RKO (cell line): Measurements from ENCODE around the gene HS1BP3.

Experiments
- DNase-seq: peaks from one replicate; pipeline ENCODE4 v3.0.0-alpha.2; 2016; ENCODE audit warnings: low spot score

The HS1BP3 gene

DNA sequence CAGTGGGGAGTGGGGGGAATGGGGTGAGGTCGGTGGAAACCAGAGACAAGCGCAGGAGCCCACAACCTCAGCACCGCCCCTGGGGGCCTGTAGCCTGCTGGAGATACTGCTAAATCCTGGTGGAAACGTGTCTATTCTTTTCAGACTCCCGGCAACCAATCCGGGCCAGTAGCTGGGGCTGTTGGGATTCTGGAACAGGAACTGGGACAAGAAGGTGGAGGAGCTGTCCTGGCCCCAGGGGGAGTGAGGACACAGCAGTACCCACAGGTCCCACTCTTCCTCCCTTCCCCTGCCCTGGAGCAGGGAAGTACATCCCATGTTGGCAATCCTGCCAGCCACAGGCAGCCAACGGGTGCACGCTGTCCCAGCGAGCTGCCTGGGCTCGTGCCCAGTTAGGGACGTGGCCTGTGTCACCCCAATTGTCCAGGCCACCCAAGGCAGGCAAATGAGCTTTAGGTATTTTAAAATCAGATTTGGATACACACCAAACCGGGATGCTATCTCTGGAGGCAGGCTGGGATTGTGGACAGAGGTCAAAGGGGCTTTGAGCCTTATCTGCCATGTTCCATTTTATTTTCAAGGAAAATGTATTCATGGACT is 51.8 kb downstream of the HS1BP3 start:
- no peak for DNase-seq

DNA sequence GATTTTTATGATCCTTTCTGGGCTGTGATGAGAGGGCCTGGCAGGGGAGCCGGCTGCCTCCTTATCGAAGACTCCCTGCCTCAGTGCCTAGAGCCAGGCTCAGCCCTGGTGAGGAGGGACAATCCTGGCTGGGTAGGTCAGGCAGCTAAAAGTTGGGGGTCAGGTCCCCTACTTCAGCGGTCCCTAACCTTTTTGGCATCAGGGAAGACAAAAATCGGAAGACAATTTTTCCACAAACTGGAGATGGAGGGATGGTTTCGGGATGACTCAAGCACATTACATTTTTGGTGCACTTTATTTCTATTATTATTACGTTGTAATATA is 53.1 kb downstream of the HS1BP3 start:
- DNase-seq = no peak

DNA sequence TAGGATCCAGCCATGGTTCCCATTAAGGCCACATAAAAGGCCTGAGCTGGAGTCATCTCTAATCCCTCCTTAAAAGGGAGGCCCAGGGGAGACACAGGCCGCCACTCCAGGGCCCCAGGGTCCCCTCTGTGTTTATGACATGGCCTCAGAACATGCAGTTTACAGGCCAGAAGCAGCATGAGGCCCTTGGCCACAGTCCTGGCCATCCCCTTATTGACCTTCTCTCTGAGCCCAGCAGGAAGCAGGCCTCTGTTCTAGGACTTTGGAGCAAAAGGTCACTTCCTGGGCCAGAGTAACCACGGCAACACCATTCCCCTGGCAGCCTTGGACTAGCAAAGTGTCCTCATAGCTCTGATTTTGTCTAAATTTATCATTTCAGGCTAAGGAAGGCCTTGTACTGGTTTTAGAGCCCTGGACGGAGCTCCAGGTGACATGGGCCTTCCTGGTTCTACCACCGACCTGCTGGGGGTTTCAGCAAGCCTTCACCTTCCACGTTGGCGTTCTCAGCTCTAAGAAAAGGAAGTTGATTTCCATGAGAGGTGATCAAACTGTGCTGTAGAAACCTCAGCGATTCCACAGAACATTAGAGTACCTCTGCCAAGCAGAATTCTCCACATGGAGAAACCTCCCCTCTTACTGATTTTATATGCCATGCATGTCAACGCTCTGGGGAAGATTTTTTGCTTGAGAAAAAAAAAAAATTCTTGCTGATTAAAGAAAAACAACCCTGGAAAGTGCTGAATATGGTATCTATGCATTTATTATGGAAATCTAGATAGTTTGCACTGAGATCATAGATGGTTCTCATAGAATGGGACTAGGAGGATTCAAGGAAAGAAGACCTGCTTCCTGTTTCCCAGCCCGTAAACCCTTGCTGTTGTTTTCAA is 53.7 kb downstream of the HS1BP3 start:
- no peak for DNase-seq

DNA sequence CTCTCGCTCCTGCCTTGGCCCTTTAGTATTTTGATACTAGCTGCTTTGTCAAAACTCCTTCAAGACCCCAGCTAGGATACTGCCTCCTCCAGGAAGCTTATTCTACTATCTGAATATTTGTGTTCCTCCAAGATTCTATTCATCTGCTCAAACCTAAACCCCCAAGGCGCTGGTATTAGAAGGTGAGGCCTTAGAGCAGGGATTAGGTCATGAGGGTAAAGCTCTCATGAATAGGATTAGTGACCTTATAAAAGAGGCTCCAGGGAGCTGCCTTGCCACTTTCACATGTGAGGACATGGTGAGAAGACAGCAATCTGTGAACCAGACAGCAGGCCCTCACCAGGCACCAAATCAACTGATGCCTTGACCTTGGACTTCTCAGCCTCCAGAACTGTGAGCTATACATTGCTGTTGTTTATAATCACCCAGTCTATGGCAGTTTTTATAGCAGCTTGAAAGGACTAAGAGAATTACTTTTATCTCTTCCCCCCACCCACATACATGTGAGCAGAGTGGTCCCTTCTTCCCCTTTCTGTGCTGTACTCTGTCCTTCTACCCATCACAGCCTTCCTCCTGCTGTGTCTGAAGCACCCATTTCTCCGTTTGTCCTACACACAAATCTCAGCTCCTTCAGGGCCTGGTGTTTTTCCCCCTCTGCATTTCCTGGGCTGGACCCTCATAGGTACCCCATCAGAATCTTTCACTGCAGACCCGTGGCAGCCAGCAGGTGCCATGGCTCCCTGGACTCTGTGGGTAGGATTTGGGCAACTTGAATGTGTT is 54.5 kb downstream of the HS1BP3 start:
- DNase-seq = no peak

DNA sequence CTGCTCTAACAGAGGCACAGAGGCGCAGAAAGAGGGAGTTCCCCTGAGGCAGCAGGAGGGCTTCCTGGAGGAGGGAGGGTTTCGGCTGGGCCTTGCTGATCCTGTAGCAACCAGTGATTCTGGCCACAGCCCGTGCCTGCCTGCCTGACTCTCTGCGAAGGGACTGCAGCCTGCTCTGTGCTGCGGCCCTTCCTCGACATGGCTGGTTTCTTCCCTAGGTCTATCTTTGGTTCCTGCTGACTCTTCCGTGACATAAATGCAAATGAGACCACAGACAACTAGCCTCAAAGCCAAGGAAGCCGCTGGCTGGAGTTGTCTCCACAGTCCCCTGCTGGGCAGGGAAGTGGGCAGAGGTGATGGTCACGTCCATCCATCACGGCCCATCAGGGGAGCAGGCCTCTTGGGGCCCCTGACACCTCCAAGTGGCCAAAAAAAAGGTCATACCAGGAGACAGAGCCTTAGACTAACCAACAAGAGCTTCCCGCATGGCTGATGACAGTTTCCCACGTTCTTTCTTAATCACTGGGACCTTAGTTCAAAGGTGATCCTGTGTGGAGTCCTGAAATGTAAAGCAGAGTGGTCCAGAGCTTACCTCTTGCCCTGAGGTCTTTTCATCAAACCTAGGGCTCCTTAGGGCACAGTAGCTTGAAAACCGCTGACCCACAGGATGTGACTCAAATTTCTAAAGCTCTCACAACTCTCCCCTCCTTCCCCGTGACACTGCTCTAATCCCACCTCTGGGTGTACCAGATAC is 55.3 kb downstream of the HS1BP3 start:
- no peak for DNase-seq

DNA sequence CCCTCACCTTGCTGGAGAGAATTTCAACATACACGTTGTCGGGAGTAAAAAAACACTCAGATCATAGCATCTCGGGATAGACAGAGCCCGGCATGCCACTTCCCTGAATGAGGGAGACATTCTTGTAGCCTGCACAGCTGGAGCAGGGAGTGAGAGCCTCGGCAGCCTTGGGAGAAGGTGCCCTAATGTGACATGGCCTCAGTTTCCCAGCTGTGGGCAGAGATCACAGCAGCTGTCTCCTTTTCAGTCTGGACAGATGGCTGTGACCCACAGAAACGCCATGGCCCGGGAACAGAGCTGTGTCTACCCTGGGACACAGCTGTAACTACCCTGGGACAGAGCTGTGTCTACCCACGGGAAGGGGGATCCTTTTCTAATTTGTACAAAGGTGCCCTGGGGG is 55.9 kb downstream of the HS1BP3 start:
- DNase-seq = no peak

DNA sequence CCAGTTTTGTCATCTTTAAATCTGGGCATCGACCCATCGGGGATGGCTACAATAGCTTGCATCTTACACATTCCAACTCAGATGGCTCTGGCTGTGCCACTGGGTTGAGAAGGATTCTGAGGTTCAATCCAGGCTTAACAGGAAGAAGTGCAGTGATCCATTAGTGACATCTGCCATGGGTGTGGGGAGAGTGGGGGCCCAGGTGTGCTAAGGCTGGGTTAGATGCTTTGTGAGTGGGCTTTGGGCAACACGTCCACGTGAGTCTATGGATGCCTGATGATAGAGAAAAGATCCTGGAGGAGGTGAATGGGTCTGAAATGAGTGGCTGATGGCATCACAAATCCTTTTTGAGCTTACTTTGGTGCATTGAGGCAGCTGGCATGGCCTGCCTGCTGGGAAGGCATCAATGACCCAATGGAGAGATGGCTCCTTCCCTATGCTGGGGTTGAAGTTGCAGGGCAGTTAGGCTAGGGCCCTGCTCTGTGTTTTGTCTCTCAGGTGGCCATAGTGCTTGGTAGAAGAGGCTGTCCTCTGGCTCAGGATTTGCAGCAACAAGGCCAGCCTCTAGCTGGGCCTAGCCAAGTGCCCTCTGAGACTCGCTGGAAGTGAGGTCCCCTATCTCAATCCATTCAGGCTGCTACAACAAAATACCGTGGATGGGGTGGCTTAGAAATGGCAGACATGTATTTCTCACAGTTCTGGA is 56.7 kb downstream of the HS1BP3 start:
- no peak for DNase-seq

DNA sequence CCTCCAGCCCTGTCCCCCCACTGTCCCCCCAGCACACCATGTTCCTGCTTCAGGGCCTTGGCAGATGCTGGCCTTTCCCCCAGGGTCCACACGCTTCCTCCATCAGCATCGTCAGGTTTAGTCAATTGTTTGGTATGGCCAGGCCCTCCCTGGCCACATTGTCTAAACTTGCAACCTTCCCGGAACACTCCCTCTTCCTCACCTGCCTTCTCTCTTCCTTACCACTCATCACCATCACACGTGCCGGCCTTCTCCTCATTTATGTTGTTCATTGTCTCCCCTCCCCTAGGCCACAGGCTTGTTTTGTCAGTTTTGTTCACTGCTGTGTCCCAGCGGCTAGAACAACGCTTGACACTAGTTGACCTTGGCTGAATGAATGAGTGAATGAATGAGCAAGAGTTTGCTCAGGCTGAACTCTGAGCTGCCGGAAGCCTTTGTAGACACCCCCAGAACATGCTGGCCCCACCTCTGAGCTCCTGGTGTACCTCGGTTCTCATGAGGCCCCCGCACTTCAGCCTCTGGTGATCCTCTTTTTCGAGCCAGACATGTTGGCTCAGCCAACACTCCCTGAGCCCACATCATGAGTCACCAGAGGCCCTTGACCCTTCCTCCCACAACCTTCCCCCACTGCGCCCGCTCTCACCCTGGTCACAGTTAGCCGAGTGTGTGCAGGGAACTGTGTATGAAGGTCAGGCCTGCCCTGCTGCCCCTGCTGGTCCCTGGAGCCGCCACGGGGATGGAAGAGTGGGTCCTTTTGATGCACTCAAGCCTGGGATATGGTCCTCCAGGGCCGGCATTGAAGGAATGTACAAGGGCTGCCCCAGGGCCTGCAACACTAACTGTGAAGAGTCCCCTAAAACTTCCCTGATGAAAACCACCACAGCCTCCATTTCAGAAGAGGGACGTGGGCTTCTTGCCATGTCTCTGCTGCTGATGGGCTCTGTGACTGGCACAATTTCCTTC is 57.5 kb downstream of the HS1BP3 start:
- DNase-seq = no peak

DNA sequence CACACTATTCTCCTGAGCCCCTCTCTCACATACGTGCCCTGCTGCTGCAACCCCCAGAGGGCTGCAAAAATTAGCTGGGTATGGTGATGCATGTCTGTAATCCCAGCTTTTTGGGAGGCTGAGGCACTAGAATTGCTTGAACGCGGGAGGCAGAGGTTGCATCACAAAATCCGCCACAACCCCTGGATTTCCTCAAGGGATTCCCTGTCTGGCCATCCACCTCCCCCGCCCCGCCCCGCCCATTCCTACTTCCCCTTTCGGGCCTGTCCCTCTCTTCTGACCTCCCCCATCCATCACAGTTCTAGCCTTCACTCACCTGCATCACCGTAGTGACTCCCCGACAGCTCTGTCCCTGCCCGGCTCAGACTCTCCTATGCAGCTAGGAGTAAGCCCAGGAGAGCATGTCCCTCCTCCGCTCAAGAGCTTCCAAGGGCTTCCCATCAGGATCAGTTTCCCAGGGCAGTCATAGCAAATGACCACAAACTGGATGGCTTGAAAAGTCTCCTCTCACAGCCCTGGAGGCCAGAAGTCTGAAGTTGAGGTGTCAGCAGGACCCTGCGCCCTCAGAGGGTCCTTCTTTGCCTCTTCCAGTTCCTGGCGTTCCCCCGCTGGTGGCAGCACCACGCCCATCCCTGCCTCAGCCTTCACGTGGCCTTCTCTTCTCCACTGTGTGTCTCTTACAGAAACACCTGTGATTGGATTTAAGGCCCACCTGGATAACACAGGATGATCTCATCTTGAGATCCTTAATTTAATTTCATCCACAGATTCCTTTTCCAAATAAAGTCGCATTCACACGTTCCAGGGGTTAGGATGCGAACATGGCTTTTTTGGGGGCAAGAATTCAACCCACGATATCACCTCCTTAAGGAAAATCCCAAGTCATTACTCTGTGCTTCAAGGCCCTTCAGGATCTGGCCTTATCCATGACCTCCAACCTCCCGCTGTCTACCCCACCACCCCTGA is 58.5 kb downstream of the HS1BP3 start:
- no peak for DNase-seq

DNA sequence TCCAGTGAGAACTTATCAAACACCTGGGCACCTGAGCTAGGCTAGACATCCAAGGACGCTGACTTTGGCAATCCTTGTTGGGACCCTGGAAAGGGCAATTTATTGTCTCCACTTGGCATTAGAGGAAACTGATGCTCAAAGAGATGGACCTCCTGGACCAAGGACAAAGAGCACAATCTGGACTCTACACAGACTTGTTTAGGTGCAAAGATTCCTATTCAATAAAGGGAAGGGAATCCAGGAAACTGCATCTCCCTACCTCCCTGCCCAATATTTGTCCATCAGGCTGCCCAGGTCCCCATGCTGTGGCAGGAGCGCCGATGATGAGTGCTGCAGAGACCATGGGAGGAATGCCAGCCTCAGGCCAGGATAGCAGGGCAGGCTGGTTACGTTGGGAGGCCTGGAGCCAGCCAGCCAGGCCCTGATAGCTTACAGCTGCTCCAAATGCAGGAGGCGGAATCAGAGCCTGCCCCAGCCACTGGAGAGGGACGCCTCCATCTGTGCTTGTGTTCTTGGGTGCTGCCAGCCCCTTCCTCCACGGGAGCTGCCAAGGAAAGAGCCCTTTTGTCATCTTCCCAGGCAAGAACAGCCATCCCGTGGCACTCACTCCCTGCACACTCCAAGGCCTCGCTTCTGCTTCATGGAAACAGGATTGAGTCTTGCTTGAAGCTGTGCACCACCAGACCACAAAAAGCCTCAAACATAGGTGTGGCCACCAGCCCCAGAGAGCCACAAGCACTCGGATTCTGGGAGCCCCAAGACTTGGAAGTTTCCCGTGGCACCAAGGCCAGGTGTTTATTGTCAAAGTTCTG is 60.0 kb downstream of the HS1BP3 start:
- DNase-seq = no peak

DNA sequence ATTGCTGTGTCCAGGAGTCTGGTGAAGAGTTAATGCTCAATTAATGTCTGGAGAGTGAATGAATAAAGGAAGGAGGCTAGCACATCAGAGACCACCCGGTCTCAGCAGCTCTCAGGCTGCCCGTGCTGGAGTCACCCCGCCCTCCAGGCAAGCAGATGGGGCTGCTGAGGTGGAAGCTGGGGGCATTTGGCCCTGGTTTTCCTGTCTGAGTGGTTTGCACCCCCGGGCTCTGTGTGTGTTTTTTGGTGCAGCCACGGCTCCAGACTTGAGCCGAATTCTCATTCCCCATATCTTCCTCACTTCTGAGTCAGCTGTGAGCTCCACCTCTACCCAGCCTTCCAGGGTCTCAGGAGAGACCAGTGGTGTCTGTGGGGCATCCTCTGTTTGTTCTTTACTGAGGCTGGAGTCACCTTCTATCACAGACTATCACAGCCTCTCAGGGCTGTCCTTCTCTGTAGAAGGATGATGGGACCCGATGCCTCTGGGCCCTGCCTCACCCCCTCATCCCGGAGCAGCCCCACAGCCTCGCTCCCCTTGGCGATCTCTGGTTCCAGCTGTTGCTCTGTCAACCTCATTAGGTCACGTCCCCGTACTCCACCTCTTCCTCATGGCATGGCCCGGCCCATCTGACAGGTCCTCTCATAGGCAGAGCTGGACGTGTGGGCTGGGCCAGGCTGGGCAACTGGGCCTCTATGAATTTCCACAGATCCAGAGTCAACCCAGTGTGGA is 60.8 kb downstream of the HS1BP3 start:
- no peak for DNase-seq

DNA sequence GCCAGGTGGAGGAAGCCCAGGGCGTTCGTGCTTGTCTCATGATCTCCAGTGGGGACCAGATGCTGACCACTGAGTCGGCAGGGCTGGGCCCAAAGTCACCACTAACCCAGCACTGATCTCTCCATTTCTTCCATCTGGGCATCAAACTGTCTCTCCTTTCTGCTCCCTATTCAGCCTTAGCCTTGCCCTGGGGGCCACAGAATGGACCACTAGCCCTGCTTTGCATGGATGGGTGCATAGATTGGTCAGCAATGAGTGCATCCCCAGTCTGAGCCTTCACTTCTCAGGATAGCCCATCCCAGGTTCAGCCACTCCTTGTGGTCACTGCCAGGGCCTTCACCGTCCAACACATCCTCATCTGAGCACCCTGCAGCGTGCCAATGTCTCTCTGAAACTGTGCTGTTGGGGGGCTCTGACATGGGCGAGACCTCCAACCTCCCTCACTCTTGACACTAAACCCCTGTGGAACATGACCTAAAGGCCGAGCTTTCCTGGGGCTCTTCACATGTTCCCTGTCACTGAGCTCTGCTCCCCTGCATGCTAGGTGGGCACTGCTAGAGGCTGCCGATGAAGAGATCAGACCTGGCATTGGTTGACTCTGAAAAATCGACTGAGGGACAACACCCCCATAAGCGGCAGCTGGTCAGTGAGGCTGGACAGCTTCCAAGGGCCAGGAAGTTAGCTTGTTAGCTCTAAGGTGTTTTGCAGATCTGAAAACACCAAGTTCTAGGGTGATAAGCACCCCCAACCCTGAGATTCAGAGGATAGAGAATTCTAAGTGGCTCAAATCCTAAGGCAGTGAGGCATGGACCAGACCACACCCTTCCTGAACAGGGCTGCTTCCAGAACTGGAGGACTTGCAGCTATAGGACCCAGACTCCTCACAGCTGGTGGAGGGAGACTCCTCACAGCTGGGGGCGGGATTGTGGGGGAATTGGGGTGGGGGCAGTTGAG is 61.7 kb downstream of the HS1BP3 start:
- DNase-seq = no peak

DNA sequence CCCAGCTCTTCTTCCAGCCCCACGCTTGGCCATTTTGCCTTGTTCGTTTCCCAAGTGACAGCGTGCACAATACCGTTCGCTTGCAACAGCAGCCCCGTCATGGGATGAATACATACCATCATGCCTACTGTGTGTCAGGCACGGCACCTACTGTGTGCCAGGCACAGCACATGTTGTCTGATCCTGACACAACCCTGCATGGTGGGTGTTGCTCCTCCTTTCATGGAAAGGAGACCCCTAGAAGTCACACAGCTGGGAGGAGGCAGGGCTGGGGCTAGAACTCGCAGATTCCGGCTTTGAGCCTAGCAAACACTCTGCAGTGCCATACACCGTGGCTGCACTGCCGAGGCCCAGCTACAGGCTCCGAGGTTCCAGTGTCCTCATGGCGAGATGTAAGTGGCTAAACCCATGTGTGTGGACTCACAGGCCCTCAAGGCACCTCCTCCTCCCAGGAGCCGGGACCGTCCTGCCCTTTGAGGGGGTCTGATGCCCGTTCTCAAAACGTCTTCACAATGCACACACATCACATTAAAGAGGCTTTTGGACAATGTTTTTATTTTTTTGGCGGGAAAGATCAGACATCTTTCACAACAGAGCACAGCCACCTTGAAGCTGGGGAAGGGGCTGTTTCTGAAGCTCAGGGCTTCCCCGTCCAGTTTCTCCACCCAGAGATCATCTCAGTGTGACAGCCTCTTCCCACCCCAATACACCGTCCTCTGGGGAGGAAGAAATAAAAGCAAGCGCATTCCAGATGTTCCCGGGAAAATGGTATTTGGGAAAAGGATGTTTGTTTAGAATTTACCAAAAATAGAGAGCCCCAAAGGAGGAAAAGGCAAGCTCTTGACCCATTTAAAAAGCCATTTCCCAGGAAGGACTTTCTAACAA is 64.9 kb downstream of the HS1BP3 start:
- DNase-seq = no peak

DNA sequence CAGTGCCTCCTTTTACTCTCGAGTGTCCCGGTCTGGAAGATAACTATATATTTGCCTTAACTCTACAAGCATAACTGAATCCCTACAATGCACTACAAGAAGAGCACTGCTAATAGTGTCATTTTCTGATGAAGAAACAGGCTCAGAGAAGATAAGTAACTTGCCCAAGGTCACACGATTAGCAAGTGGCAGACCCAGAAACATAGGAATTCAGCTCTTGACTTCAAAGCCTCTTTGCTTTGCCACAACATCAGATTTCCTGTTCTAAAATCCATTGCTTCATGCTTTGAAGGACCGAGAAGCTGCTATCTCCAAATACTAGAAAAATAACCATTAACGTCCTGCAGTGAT is 65.6 kb downstream of the HS1BP3 start:
- no peak for DNase-seq
